NCI-H2196 treated with DMSO at 0.1 percent for 48 hours (cell line): ENCODE data around the gene RHPN2.
"Not testable (repeated sequence)": the region's sequence is repeated elsewhere in the genome, so short reads cannot be mapped to it uniquely, and the experiment has no call there.

Experiments used
- DNase-seq: peaks from one replicate; lab custom pipeline; 2025; ENCODE audit not compliant: unreplicated experiment; lab: John Stamatoyannopoulos, UW

Gene RHPN2

GRCh38 chr19:33066543-33066942 is 1.9 kb upstream of the RHPN2 start:
- DNase-seq, result no peak

- DNase-seq, result peak; percentile 36
These were observed 263 bp downstream of the RHPN2 start for GRCh38 chr19:33064458-33064791.

- DNase-seq, result no peak
These were observed 783 bp downstream of the RHPN2 start for GRCh38 chr19:33063753-33064457.

GRCh38 chr19:33063356-33063752 is 1.3 kb downstream of the RHPN2 start:
- DNase-seq, result peak; percentile 12

GRCh38 chr19:33062902-33063301 is 1.8 kb downstream of the RHPN2 start:
- no peak for DNase-seq

GRCh38 chr19:33060586-33060985 is 4.1 kb downstream of the RHPN2 start:
- no peak for DNase-seq

GRCh38 chr19:33055718-33056117 is 9.0 kb downstream of the RHPN2 start:
- no peak for DNase-seq

GRCh38 chr19:33054623-33055022 is 10.1 kb downstream of the RHPN2 start:
- peak; percentile 87 for DNase-seq

GRCh38 chr19:33052352-33052972 is 12.2 kb downstream of the RHPN2 start:
- peak; percentile 57 for DNase-seq

GRCh38 chr19:33050110-33050509 is 14.6 kb downstream of the RHPN2 start:
- DNase-seq, result no peak

- DNase-seq, result no peak
These were observed 15.6 kb downstream of the RHPN2 start for GRCh38 chr19:33048806-33049676.

GRCh38 chr19:33047422-33047821 is 17.3 kb downstream of the RHPN2 start:
- no peak for DNase-seq

GRCh38 chr19:33041828-33042160 is 22.9 kb downstream of the RHPN2 start:
- DNase-seq, result not testable (repeated sequence)

- no peak for DNase-seq
These were observed 23.5 kb downstream of the RHPN2 start for GRCh38 chr19:33040994-33041827.

- DNase-seq, result no peak
These were observed 24.9 kb downstream of the RHPN2 start for GRCh38 chr19:33039815-33040214.

- no peak for DNase-seq
These were observed 25.5 kb downstream of the RHPN2 start for GRCh38 chr19:33039108-33039599.

- DNase-seq, result not testable (repeated sequence)
These were observed 27.3 kb downstream of the RHPN2 start for GRCh38 chr19:33037168-33038025.

- DNase-seq, result not testable (repeated sequence)
These were observed 28.1 kb downstream of the RHPN2 start for GRCh38 chr19:33036370-33037167.

GRCh38 chr19:33035461-33035860 is 29.2 kb downstream of the RHPN2 start:
- DNase-seq, result no peak
